HepG2 (cell line): ENCODE results near the gene IFI35. TPM values are rescaled to one million over a fixed set of nuclear protein-coding genes. Genes with fewer than 3 reads are reported as not detected.

ENCODE experiments used
- ATF7 ChIP-seq, 2 experiments: fragments of 450-650 bp in 1 of 2; sonication (generic) in 1 of 2; formaldehyde crosslinking in 1 of 2; IDR thresholded peaks; 2 replicates each; pipeline versions ENCODE4 v1.4.0 to v1.6.1; 2016 to 2020; ENCODE audit warnings: antibody characterized with exemption in 1 of 2, mild to moderate bottlenecking in 1 of 2, missing genetic modification reagents in 1 of 2
- BATF2 ChIP-seq: sonication (generic); formaldehyde crosslinking; IDR thresholded peaks from 2 replicates; pipeline ENCODE4 v1.8.0; 2022; ENCODE audit warnings: mild to moderate bottlenecking, missing genetic modification reagents, moderate library complexity
- CENPT ChIP-seq: sonication (generic); formaldehyde crosslinking; IDR thresholded peaks from 2 replicates; pipeline ENCODE4 v1.8.0; 2022; ENCODE audit warnings: low read depth, mild to moderate bottlenecking, moderate library complexity, missing genetic modification reagents
- GZF1 ChIP-seq: sonication (generic); formaldehyde crosslinking; IDR thresholded peaks from 2 replicates; pipeline ENCODE4 v1.5.1; 2020; ENCODE audit warnings: mild to moderate bottlenecking, missing genetic modification reagents
- NR2F1 ChIP-seq, 2 experiments: fragments of 450-650 bp in 1 of 2; formaldehyde crosslinking in 1 of 2; IDR thresholded peaks; 2 replicates each; pipeline versions ENCODE4 v1.5.0 to v1.6.1; 2016 to 2020; ENCODE audit warnings: mild to moderate bottlenecking in 1 of 2, missing compliant biosample characterization in 1 of 2, missing genetic modification reagents in 1 of 2, moderate library complexity in 1 of 2
- PLRG1 ChIP-seq: fragments of 450-650 bp; conservative IDR thresholded peaks from 2 replicates; pipeline ENCODE4 v1.6.1; 2016
- POLR2A ChIP-seq, 2 experiments: IDR thresholded peaks; 2 replicates each; pipeline ENCODE4 v1.6.1; 2011; ENCODE audit warnings: low read depth in 2 of 2, low read length in 2 of 2, mild to moderate bottlenecking in 1 of 2, moderate library complexity in 1 of 2; ENCODE audit not compliant: insufficient read depth in 1 of 2
- POLR2AphosphoS2 ChIP-seq: IDR thresholded peaks from 2 replicates; pipeline ENCODE4 v1.6.1; 2011; ENCODE audit warnings: low read depth, low read length, improper control_type of control experiment
- SCMH1 ChIP-seq: sonication (generic); formaldehyde crosslinking; IDR thresholded peaks from 2 replicates; pipeline ENCODE4 v1.9.0; 2021; ENCODE audit warnings: missing genetic modification reagents, mild to moderate bottlenecking, borderline replicate concordance
- SP1 ChIP-seq, 2 experiments: fragments of 450-650 bp in 1 of 2; sonication (generic) in 1 of 2; formaldehyde crosslinking in 1 of 2; IDR thresholded peaks; 2 replicates each; pipeline versions ENCODE4 v1.4.0 to v1.6.1; 2016 to 2020; ENCODE audit warnings: missing genetic modification reagents in 1 of 2
- TCF12 ChIP-seq, 2 experiments: fragments of 450-650 bp in 1 of 2; sonication (generic) in 1 of 2; formaldehyde crosslinking in 1 of 2; IDR thresholded peaks; 2 replicates each; pipeline versions ENCODE4 v1.6.1 to v1.8.0; 2017 to 2022; ENCODE audit warnings: antibody characterized with exemption in 1 of 2, mild to moderate bottlenecking in 1 of 2, missing genetic modification reagents in 1 of 2, moderate library complexity in 1 of 2
- TERF1 ChIP-seq: sonication (generic); formaldehyde crosslinking; IDR thresholded peaks from 2 replicates; pipeline ENCODE4 v1.8.0; 2022; ENCODE audit warnings: mild to moderate bottlenecking, missing genetic modification reagents, moderate library complexity
- TFDP1 ChIP-seq: IDR thresholded peaks from 2 replicates; pipeline ENCODE4 v1.6.1; 2016; ENCODE audit warnings: missing compliant biosample characterization, missing genetic modification reagents, borderline replicate concordance
- U2AF2 ChIP-seq: fragments of 200-400 bp; formaldehyde crosslinking; IDR thresholded peaks from 2 replicates; pipeline ENCODE4 v1.6.1; 2017; ENCODE audit warnings: low read depth, mild to moderate bottlenecking, low read length
- ZBTB49 ChIP-seq: sonication (generic); formaldehyde crosslinking; IDR thresholded peaks from 2 replicates; pipeline ENCODE4 v1.4.0; 2020; ENCODE audit warnings: missing genetic modification reagents, borderline replicate concordance
- ZMYM2 ChIP-seq: sonication (generic); formaldehyde crosslinking; IDR thresholded peaks from 2 replicates; pipeline ENCODE4 v1.8.0; 2022; ENCODE audit warnings: mild to moderate bottlenecking, missing genetic modification reagents
- ZNF124 ChIP-seq: sonication (generic); formaldehyde crosslinking; IDR thresholded peaks from 2 replicates; pipeline ENCODE4 v1.4.0; 2020; ENCODE audit warnings: missing genetic modification reagents
- ZNF256 ChIP-seq: sonication (generic); formaldehyde crosslinking; conservative IDR thresholded peaks from 2 replicates; pipeline ENCODE4 v1.4.0; 2020; ENCODE audit warnings: missing genetic modification reagents
- ZNF333 ChIP-seq: sonication (generic); formaldehyde crosslinking; IDR thresholded peaks from 2 replicates; pipeline ENCODE4 v1.4.0; 2020; ENCODE audit warnings: mild to moderate bottlenecking, missing genetic modification reagents, borderline replicate concordance
- ZNF557 ChIP-seq: sonication (generic); formaldehyde crosslinking; IDR thresholded peaks from 2 replicates; pipeline ENCODE4 v1.4.0; 2020; ENCODE audit warnings: missing genetic modification reagents
- ZNF607 ChIP-seq: sonication (generic); formaldehyde crosslinking; IDR thresholded peaks from 2 replicates; pipeline ENCODE4 v1.5.1; 2020; ENCODE audit warnings: missing genetic modification reagents, mild to moderate bottlenecking, borderline replicate concordance
- ZNF746 ChIP-seq: sonication (generic); formaldehyde crosslinking; IDR thresholded peaks from 2 replicates; pipeline ENCODE4 v1.8.0; 2022; ENCODE audit warnings: mild to moderate bottlenecking, missing genetic modification reagents
- ZNF768 ChIP-seq: sonication (generic); formaldehyde crosslinking; IDR thresholded peaks from 2 replicates; pipeline ENCODE4 v1.4.0; 2020; ENCODE audit warnings: missing genetic modification reagents
- ZNF790 ChIP-seq: sonication (generic); formaldehyde crosslinking; IDR thresholded peaks from 2 replicates; pipeline ENCODE4 v1.8.0; 2022; ENCODE audit warnings: missing genetic modification reagents, mild to moderate bottlenecking, borderline replicate concordance
- polyA plus RNA-seq, 8 experiments: library from polyadenylated mRNA; depleted of rRNA in 3 of 8; stranded (reverse) in 7 of 8; unstranded in 1 of 8; fragments of >200 nt; fragmentation: Illumina TruSeq in 4 of 8; extraction: Trizol in 4 of 8; gene quantifications; 2 replicates each; pipeline versions ENCODE4 v1.2.1 to v1.2.3, GENCODE V29; 2011 to 2016; ENCODE audit warnings: low read depth in 4 of 8, missing spikeins in 1 of 8, mixed read lengths in 1 of 8; ENCODE audit not compliant: insufficient read depth in 1 of 8
- total RNA-seq, 5 experiments: library from RNA; depleted of rRNA; stranded (reverse); fragments of >200 nt; fragmentation: Illumina TruSeq; extraction: Trizol; gene quantifications; 2 replicates each; pipeline ENCODE4 v1.2.3, GENCODE V29; 2016; ENCODE audit warnings: low read depth in 1 of 5

The IFI35 gene
- total and polyA plus RNA-seq, 2 of the 13 experiments (the other 11 are each of a cell fraction or from before 2014, with no cell fraction given), result 28.9 to 38.1 TPM

- TF ChIP-seq NR2F1 (CRISPR knock-in tag; IDR thresholded peaks at IDR 0.05), result no peak
- 0 out of 2 replicates have a peak, but pooled peaks have one; percentile 76 for TF ChIP-seq BATF2
- TF ChIP-seq PLRG1, result no peak
- TF ChIP-seq ATF7 (IDR thresholded peaks at IDR 0.05), result no peak
- peak; percentile 80; the same call in 1 of the 2 replicates for TF ChIP-seq ATF7 (CRISPR knock-in tag; IDR thresholded peaks at IDR 0.05)
- no peak for TF ChIP-seq TCF12 (IDR thresholded peaks at IDR 0.05)
- no peak for TF ChIP-seq TCF12 (CRISPR knock-in tag; IDR thresholded peaks at IDR 0.05)
- TF ChIP-seq CENPT (CRISPR knock-in tag), result no peak
- peak; percentile 84; the same call in 1 of the 2 replicates for TF ChIP-seq ZNF256
- peak; percentile 84; the same call in 1 of the 2 replicates for TF ChIP-seq ZNF557 (CRISPR knock-in tag)
- TF ChIP-seq ZNF790 (CRISPR knock-in tag), result 0 out of 2 replicates have a peak, but pooled peaks have one; percentile 53
- TF ChIP-seq ZNF746 (CRISPR knock-in tag), result no peak; the same call in 1 of the 2 replicates
- no peak for TF ChIP-seq ZMYM2 (CRISPR knock-in tag)
- TF ChIP-seq ZNF333 (CRISPR knock-in tag), result no peak; the same call in 1 of the 2 replicates
- no peak for TF ChIP-seq GZF1 (CRISPR knock-in tag)
- no peak for TF ChIP-seq TERF1
- TF ChIP-seq ZBTB49 (CRISPR knock-in tag), result no peak
- peak; percentile 81 for TF ChIP-seq ZNF768 (CRISPR knock-in tag)
- peak; percentile 55 to 79 for TF ChIP-seq POLR2A (IDR thresholded peaks at IDR 0.05; ENCODE audit: insufficient read depth in 1 of 2, low read depth in 2 of 2, low read length in 2 of 2)
- no peak for TF ChIP-seq U2AF2
- TF ChIP-seq ZNF607 (CRISPR knock-in tag), result peak; percentile 93
- no peak; the same call in 1 of the 2 replicates for TF ChIP-seq ZNF124 (CRISPR knock-in tag)
- TF ChIP-seq SCMH1, result no peak
- no peak for TF ChIP-seq TFDP1 (CRISPR knock-in tag)
- no peak for TF ChIP-seq SP1 (IDR thresholded peaks at IDR 0.05)
- peak; percentile 65 for TF ChIP-seq SP1 (CRISPR knock-in tag; IDR thresholded peaks at IDR 0.05)
- no peak for TF ChIP-seq POLR2AphosphoS2
Measured at GRCh38 chr17:43021741-43022512, 15.3 kb downstream of the IFI35 start, which contains the start of gene VAT1 (continued).
